GM10266 (cell line): ENCODE measurements around the gene SPRED2.

ENCODE experiments used
- DNase-seq: peaks from one replicate; pipeline ENCODE4 v3.0.0; 2012; ENCODE audit errors: extremely low spot score
- TF ChIP-seq, protein P1 (sequence below): IDR thresholded peaks from 2 replicates; pipeline ENCODE4 v1.5.1; 2012; ENCODE audit warnings: mild to moderate bottlenecking, low read depth; ENCODE audit not compliant: control insufficient read depth, insufficient read depth; ENCODE audit errors: missing control alignments

Gene SPRED2

GRCh38 chr2:65263986-65264385 is 168.4 kb downstream of the SPRED2 start:
- TF ChIP-seq, protein P1, sequence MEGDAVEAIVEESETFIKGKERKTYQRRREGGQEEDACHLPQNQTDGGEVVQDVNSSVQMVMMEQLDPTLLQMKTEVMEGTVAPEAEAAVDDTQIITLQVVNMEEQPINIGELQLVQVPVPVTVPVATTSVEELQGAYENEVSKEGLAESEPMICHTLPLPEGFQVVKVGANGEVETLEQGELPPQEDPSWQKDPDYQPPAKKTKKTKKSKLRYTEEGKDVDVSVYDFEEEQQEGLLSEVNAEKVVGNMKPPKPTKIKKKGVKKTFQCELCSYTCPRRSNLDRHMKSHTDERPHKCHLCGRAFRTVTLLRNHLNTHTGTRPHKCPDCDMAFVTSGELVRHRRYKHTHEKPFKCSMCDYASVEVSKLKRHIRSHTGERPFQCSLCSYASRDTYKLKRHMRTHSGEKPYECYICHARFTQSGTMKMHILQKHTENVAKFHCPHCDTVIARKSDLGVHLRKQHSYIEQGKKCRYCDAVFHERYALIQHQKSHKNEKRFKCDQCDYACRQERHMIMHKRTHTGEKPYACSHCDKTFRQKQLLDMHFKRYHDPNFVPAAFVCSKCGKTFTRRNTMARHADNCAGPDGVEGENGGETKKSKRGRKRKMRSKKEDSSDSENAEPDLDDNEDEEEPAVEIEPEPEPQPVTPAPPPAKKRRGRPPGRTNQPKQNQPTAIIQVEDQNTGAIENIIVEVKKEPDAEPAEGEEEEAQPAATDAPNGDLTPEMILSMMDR = no peak
- DNase-seq = no peak

- TF ChIP-seq, protein P1 = no peak
- no peak for DNase-seq
Observed at GRCh38 chr2:65263262-65263661, 169.1 kb downstream of the SPRED2 start.

GRCh38 chr2:65261676-65262075 is 170.7 kb downstream of the SPRED2 start:
- DNase-seq = no peak
- TF ChIP-seq, protein P1 = no peak
